ENCODE data around the gene SCD5.
"Not testable (repeated sequence)": the region's sequence is repeated elsewhere in the genome, so short reads cannot be mapped to it uniquely, and the experiment has no call there.

The SCD5 gene

DNA sequence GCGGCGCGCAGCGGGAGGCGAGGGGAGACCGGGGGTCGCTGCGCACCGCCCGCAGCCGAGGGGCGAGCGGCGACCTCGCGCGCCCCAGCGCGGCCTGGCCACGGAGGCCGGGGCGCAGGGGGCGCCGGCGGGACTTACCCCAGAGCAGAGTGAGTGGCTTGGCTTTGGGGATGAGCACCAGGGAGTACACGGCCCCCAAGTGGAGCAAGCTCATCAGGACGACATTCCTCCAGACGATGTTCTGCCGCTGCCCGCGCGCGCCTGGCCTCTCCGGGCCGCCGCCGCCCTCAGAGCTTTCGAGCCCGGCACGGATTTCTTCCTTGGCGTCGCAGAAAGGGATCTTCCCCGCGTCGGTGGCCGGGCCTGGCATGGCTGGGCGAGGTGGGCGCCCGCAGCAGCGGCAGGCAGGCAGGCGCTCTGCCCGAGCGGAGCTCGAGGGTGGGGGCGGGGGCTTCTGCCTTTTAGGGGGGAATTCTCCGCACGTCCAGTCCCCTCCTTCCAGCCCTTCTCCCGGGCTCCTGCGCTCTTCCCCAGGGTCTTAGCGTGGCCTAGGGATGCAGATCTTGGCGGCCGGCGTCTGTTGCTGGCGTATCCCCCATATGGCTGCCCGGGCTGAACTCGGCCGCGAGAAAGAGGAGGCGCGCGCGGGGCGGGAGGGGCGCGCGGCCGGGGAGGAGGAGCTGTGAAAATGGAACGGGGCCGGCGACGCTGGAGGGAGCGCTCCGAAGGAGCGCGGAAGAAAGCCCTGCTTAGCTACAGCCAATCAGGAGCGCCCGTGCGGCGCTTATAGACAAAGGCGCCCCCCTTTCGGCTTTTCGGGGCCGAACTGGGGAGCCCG is at the start of gene SCD5:
SCD5 (minus strand) TSS at position 629 of the 838 bp plus-strand sequence; CDS start at position 370, 259 bp downstream.
- DNase-seq (ENCODE audit: low spot score): peak; percentile 93

- peak; percentile 22 for DNase-seq (ENCODE audit: low spot score)
These were observed 44.0 kb upstream of the SCD5 start for GRCh38 chr4:82842593-82842992.

- DNase-seq (ENCODE audit: low spot score): no peak
These were observed 41.0 kb upstream of the SCD5 start for GRCh38 chr4:82839624-82840023.

DNA sequence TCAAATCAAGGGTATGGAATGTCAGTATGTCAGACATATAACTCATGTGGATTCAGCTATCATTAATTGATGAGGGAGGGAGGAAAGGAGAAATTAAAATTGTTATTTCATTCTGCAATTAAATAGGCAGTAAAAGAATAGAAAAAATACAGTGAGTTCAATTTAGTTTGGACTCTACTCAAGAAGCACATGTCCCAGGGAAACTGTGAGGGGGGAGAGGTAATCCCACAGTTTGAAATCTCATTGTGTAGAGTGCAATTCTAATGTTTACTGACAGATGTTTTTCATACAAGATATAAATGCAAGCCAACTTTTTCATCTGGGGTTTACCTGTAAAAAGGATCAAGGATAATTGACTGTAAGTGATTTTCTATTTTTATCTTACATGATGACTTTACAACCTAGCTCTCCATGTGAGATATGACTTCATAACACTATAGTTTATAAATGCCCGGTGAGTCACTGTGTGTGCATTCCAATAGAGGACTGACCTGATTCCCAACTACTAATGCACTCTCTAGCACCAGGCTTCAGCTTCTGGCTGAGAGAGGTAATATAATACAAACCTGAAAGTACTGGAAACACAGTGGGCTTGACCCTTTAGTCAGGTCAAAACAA is 35.2 kb upstream of the SCD5 start:
- peak; percentile 68 for DNase-seq (ENCODE audit: low spot score)

DNA sequence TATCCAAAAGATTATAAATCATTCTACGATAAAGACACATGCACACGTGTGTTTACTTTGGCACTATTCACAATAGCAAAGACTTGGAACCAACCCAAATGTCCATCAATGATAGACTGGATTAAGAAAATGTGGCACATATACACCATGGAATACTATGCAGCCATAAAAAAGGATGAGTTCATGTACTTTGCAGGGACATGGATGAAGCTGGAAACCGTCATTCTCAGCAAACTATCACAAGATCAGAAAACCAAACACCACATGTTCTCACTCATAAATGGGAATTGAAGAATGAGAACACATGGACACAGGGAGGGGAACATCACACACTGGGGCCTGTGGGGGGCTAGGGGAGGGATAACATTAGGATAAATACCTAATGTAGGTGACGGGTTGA is 34.5 kb upstream of the SCD5 start:
- DNase-seq (ENCODE audit: low spot score): not testable (repeated sequence)

DNA sequence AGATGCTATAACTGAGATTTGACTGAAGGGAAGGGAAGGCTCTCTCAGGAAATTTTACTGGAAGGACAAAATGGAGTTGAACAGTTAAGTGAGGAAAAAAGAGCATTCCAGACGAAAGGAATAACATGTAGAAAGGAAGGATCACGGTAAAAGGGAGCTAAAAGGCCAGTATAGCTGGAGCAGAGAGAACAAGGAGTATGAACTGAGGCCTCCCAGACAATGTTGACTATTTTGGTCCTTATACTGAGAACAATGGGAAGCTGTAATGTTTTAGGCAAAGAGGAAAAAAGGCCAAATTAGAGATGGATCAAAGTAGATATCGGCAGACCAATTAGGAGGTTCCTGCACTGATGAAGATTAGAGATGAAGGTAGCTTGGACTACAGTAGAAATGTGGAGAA is 26.8 kb upstream of the SCD5 start:
- DNase-seq (ENCODE audit: low spot score): no peak

DNA sequence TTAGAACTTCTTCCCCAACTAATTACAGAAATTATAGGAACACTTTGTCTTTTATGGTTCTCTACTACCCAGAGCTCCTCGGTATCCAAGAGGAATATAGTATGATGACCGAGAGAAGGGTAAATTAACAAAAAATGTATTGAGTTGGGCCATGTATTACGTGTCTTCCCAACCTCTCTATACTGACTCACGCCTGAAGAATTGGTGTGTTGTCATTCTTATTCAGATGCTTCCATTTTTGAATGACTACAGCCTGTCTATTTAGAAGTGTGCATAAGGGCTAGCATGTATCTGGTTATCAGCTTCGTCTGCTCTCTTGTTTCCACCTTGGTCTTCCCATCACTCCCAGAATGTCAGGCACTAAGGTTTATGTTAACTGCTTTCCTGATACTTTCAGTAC is 24.5 kb upstream of the SCD5 start:
- peak; percentile 63 for DNase-seq (ENCODE audit: low spot score)

- no peak for DNase-seq (ENCODE audit: low spot score)
These were observed 22.1 kb upstream of the SCD5 start for GRCh38 chr4:82820689-82821088.

- no peak for DNase-seq (ENCODE audit: low spot score)
These were observed 20.4 kb upstream of the SCD5 start for GRCh38 chr4:82818664-82819662.

- DNase-seq (ENCODE audit: low spot score): not testable (repeated sequence)
These were observed 18.3 kb upstream of the SCD5 start for GRCh38 chr4:82816874-82817273.

GRCh38 chr4:82814034-82814433 is 15.4 kb upstream of the SCD5 start:
- DNase-seq (ENCODE audit: low spot score): no peak

DNA sequence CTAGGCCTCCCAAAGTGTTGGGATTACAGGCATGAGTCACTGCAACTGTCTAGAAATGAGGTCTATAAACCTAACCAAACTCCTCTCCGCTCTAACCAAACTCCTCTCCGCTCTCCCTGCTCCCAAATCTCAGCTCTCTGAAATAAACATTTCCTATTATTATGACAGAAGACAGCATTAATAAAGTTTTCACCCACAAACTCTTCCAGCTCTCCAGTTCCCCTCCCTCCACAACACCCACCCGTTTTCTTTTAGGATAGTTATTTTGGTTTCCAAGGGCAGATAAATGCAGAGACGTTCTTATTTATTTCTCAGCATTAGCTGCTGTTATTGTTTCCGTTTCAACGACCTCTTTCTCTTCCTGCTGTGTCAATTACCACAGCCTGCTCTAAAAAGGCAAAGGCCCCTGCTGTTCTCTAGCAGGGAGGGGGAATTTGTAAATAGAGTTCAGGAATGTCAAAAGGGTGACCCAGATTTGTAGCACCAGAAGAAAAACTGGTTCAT is 13.3 kb upstream of the SCD5 start:
- DNase-seq (ENCODE audit: low spot score): no peak

DNA sequence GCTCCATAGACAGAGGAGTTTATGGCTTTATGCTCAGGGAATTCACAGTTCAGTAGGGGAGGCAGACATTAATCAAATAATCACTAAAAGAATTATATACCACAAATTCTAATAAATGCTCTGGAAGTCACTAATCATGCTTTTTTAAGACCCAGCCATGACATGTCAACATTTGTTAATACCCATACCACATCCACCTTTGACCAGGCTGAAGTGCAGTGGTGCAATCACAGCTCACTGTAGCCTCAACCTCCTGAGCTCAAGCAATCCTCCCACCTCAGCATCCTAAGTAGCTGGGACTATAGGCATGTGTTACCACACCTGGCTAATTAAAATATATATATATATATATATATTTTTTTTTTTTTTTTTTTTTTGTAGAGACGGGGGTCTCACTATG is 12.8 kb upstream of the SCD5 start:
- DNase-seq (ENCODE audit: low spot score): no peak

DNA sequence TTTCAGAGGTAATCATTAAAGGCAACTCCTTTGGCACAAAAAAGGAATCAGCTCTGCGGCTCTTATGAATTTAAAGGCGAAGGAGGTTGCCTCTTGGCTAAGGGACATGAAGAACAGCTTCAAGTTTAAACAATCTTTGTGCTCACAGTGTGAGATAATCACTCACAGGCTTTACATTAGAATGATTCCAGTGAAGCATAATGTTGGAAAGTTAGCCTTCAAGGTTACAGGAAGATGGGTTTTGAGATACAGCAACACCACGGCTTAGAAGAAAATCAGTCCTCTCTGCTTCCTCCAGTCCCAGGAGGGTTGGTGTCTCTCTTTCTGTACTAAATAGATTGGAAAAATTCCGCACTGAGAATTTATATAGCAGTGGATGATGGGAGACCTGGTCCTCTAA is 11.6 kb upstream of the SCD5 start:
- DNase-seq (ENCODE audit: low spot score): no peak

GRCh38 chr4:82809619-82810018 is 11.0 kb upstream of the SCD5 start:
- no peak for DNase-seq (ENCODE audit: low spot score)

- no peak for DNase-seq (ENCODE audit: low spot score)
These were observed 5.2 kb upstream of the SCD5 start for GRCh38 chr4:82803746-82804145.

GRCh38 chr4:82802911-82803310 is 4.3 kb upstream of the SCD5 start:
- DNase-seq (ENCODE audit: low spot score): no peak

GRCh38 chr4:82801910-82802521 is 3.4 kb upstream of the SCD5 start:
- peak; percentile 43 for DNase-seq (ENCODE audit: low spot score)

GRCh38 chr4:82799006-82799881 is 648 bp upstream of the SCD5 start:
- DNase-seq (ENCODE audit: low spot score): peak; percentile 21

DNA sequence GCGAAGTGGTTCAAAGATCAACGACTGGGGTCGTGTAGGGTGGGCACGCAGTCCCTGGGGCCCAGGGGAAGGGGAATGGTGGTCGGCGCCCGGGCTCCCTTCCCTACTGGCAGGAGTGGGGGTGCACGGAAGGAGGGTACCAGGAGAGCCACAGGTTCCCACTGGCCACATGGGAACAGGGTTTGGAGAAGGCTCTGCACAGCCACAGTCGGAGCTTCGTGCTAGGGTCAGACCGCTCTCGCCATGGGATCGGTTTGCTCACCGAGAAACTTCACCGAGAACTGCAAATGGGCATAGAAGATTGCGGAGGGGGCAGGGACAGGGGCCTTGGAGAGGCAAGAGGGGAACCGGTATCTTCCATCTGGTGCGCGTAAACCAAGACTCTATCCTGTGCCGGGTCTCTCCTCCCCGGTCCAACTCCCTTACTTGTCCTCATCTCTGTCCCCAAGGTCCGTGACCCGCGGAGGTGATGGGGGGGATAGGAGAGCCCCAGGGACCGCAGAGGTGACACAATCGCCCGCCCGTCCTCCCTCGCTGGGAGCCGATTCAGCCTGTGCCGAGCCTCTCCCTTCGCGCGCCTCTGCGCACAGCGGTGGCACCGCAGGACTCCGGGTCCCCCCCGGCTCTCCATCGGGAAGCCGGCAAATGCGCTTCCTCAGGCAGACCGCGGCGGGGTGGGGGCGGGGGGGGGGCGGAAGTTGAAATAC is 1.0 kb downstream of the SCD5 start:
- DNase-seq (ENCODE audit: low spot score): peak; percentile 58

Data from GM03348 (cell line).